ENCODE data around the gene EFCAB8.
"Not testable (repeated sequence)": the region's sequence is repeated elsewhere in the genome, so short reads cannot be mapped to it uniquely, and the experiment has no call there.

The EFCAB8 gene

DNA sequence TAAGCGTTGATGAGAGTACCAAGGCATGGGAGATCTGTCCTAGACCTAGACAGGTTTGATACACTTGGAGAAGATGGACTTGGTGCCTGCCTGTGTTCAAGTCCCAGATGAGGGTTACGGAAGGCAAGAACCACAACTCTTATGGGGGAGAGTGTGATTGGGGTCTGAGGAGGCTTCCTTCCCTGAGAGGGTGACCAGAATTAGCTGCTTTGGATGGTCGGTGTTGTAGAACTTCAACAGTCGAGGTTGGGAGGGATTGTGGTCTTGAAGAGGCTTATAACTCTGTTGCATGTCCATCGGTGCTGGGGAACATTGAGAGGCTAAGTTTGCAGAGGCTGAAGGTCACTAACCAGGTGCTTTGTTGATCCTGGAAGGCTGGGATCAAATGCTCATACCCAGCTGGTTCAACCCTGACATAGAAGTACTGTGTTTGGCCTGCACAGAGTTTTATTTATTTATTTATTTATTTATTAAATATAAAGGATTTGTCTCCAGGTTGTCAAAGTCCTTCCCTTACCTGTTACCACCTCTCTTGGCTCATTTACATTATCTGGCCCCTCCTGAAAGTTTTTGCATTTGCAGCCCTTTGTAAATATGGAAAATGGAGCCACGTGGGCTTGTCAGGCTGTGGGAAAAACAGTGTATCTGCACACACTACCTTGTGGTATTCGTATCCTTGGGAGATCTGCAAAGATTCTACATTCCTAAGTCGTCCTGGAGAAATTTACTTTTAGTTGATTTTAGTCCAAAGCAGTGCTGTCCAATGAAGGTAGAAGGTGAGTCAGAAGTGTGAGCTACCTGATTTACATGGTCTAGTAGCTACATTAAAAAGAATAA lies 15.8 kb upstream of the EFCAB8 start:
- no peak for DNase-seq

DNA sequence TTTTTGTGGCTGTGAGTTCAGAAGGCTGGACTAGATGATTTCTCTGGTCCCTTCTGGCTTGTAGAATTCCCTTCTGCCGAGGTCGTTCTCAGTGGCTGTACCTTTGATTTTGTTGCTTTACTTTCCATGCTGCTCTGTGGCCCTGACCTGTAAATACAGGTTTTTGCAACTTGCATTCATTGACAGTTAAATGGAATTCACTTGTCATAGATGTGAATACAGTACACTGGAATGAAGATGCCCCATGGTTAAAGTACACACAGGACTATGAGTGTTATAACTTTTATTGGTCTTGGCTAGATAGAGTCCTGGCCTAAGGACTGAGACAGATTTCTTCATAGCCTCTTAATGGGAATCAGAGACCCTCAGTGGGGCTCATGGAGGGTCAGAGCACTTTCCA lies 12.9 kb upstream of the EFCAB8 start:
- no peak for DNase-seq

DNA sequence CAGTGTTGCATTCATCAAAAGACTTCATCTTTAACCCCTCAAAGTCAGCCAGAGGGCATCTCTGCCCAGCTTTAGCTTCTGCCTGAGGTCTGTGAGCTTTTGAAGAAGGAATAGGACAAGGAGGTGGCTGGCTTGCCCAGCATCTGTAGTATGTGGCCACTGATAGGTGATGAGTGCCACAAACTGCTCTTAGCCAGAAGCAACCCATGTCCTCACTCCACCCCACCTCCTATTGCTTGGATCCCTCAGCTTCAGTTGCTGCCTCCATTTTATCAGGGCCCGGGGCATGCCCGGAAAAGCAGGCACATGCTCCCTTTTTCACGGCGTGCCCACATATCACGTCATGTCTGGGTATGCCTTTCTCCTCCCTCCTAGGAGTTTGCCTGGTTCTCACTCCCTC lies 11.9 kb upstream of the EFCAB8 start:
- DNase-seq = no peak

DNA sequence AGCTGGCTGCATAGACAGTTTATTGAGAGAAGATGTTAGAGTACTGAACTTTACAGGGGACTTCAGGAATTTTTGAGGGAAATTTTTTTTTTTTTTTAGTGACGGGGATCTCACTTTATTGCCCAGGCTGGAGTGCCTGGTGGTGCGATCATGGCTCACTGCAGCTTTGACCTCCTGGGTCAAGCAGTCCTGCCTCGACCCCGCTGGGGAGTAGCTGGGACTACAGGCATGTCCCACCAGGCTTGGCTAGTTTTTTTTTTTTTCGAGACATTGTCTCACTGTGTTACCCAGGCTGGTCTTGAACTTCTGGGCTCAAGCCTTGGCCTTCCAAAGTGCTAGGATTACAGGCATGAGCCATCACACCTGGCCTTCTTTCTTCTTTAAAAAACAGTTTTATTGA lies 10.8 kb upstream of the EFCAB8 start:
- no peak for DNase-seq

DNA sequence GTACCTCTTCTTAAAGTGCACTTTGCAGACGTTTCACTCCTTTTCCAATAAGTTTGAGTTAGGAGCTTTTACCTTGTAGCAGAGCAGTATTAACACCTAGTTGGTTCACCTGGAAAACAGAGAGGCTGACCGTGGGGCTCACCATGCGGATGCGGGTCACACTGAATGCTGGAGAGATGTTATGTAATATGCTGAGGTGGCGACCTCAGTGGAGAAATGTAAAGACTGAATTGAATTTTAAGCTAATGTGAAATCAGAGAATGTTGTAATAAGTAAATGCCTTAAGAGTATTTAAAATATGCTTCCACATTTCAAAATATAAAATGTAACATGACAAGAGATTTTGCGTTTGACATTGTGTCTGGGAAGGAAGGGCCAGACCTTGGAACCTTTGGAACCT lies 9.9 kb upstream of the EFCAB8 start:
- no peak for DNase-seq

DNA sequence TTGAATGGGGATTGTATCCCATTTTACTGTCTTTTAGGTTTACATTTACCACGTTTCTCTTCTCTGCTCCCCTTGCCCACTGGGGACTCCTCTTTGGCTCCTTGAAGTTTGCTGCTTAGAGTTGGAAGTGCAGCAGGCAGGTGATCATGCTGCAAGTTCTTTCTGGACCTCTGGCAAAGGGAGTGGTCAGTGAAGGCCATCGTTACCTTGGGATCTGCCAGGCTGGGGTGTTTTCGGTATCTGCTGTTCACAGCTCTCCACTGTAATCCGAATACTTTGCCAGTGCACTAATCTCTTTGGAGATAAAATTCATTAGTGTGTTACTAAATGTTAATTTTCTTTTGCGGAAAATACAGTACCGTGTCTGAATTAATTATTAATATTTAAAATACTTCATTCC lies 9.1 kb upstream of the EFCAB8 start:
- DNase-seq = no peak

DNA sequence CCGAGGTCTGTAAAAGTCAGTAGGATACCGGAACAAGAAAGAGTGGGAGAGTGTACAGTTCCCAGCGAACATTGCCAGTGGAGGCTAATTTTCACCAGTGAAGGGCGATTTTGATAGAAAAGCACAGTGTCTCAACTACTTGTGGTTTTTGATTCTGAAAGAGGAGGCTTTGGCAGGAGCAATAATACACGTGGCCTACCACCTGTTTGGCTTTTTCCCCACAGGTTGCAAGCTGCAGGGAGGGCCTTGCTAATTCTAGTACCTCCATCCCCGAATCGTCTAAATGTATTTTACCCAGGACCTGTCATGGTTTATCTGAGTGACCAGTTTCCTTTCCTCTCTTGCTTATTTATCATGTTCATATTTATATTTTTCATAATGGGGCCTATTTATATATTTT lies 3.3 kb upstream of the EFCAB8 start:
- no peak for DNase-seq

DNA sequence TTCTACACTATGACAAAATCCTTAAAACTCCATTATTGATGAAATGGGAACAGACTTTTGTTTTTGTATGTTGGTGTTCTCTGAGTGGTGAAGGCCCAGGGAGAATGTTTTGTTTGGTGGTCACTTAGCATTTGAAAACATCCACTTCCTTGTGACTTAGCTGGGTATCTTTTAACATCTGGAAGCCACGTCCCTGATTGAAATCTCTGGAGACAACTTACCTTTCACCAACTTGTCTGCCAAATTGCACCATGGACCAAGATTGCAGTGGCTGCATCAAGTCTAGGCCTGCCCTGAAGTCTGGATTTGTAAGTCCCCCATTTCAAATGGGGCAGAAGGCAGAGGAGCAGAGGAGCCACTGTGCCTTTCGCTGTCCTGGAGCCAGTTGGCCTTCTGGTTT lies 534 bp upstream of the EFCAB8 start:
- DNase-seq = no peak

DNA sequence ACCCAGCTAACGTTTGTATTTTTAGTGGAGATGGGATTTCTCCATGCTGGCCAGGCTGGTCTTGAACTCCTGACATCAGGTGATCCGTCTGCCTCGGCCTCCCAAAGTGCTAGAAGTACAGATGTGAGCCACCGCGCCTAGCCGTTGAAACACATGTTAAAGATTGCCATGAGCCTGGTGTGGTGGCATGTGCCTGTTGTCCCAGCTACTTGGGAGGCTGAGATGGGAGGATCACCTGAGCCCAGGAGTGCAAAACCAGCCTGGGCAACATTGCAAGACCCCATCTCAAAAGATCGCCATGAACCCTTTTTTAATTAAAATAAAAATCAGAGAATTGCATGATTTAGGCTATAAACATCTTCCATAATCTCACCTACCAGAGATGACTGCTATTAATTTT lies 2.7 kb downstream of the EFCAB8 start:
- DNase-seq = no peak

DNA sequence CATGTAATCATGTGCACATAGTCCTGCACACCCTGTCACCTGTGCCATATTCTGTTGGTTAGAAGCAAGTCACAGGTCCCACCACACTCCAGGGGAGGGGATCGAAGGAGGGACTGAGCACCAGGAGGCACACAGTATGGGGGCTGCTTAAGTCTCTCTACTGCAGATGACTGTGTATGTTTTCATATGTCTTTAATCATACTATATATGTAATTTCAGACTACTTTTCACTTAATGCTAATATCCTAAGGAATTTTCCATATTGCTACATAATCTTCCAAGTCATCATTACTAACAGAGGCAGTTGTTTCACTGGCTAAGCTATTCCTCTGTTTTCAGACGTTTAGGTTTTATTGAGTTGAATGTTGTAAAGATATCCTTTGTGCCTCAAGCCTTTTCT lies 10.8 kb downstream of the EFCAB8 start:
- DNase-seq = no peak

DNA sequence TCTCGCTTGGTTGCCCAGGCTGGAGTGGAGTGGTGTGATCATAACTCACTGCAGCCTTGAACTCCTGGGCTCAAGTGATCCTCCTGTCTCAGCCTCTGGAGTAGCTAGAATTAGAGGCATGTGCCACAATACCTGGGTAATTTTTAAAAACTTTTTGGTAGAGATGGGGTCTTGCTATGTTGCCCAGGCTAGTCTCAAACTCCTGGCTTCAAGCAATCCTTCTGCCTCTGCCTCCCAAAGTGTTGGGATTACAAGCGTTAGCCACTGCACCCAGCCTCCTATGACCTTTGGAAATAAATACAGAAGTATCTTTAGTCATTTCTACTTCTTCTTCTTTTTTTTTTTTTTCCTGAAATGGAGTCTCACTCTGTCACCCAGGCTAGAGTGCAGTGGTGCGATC lies 11.8 kb downstream of the EFCAB8 start:
- not testable (repeated sequence) for DNase-seq

DNA sequence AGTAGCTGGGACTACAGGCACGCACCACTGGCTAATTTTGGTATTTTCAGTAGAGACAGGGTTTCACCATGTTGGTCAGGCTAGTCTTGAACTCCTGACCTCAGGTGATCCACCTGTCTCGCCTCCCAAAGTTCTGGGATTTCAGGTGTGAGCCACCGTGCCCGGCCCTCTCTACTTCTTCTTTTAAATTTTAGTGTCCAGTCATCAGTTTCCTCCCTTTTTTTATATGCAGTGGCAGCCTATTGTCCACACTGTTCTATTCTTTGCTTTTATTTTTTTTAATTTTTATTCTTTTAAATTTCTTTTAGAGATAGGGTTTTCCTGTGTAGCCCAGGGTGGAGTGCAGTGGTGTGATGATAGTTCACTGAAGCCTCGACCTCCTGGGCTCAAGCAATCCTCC lies 12.3 kb downstream of the EFCAB8 start:
- DNase-seq = no peak

DNA sequence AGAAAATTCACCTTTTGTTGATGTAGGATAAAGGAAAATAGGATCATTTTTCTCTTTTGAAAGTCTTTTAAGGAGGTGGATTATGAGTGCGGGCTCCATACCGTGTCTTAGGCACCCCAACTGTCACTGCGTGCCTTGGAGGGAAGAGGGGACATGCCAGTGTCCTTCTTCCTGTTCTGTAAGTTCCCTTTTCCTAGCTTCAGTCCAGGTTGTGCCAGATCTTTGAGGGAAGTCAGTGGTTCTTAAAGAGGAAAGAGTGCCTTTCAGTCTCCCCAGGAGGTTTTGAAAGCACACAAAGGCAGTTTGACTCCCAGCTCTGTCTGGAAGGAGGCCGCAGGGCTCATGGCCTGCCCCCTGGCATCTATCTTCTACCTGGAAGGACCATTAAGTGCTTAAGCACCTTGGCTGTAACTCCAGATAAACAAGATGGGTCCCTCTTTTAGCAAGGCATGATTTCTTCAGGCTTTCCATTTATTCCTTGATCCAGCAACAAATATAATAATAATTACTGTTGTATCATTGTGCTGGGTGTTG lies 13.0 kb downstream of the EFCAB8 start:
- no peak for DNase-seq

DNA sequence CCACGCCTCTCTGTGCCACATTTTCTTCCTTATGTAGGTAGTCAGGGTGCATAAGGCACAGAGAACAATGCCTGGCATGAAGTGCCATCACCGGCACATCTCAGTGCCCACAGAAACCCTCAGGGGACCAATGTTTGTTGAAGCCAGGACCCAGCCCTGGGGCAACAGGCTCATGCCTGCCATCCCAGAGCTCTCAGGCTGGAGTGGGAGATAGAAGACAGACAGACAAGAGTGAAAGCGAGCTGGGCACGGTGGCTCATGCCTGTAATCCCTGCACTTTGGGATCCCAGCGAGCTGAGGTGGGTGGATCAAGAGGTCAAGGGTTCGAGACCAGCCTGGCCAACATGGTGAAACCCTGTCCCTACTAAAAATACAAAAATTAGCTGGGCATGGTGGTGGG lies 13.5 kb downstream of the EFCAB8 start:
- no peak for DNase-seq

DNA sequence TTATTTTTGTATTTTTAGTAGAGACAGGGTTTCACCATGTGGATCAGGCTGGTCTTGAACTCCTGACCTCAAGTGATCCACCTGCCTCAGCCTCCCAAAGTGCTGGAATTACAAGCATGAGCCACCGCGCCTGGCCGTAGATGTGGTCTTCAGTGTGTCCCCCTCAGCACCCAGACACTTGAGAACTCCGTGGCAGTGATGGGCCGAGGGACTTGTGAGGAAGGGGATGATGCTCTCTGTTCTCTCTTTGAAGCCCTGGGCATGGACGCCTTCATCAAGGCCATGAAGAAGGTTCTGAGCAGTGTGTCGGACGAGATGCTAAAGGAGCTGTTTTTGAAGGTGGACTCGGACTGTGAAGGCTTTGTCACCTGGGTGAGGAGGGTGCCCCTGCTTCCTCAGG lies 16.9 kb downstream of the EFCAB8 start:
- no peak for DNase-seq

DNA sequence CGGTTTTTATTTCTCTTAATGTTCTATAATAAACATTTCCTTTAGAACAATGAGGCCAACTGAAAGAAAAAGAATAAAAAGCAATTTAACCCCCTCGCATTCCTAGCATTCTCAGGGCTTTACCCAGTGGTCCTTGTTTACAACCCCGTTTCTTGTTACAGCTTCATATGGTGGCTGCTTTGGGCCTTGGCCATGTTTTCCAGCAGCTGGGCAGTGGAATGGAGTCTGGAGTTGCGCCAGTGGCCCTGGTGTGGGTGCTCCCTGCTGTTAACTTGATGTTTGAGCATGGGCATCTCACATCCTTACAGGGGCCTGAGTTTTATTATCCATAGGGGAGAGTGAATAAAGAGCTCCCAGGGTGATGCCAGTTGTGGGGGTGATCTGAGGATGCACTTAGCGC lies 18.8 kb downstream of the EFCAB8 start:
- no peak for DNase-seq

DNA sequence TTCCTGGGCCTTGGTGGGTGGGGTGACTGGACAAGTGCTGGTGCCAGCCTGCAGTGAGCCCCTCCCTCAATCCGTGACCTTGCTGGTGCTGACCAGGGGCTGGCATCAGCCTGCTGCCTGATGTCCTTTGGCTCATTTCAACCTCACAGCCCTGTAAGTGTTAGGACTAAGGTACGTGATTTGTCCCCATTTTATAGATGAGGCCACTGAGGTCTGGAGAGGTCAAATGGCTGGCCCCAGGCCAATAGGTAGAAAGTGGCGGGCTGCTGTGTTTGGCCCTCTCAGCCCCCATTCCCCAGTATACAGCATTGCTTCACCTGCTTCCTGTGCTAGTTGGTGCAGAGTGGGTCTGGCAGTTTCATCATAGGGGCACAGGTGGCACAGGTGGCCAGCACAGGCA lies 20.1 kb downstream of the EFCAB8 start:
- DNase-seq = no peak

DNA sequence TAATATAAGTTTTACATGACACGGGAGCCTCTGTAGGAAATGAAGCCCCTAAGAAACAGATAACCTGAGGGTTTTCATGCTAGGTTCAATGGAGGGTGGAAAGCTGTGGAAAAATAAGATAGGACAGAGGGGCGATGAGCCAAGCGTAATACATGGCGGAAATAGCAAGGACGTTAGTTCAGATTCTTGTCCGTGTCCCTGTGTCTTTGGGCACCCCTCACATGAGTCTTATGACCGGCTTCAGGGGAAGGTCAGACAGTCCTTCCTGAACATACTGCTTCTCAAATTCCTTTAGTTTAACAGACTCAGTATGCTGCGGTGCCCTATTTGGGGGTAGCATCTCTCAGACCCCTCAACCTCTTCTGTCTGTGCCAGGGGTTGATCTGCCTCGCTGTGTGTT lies 20.8 kb downstream of the EFCAB8 start:
- no peak for DNase-seq

DNA sequence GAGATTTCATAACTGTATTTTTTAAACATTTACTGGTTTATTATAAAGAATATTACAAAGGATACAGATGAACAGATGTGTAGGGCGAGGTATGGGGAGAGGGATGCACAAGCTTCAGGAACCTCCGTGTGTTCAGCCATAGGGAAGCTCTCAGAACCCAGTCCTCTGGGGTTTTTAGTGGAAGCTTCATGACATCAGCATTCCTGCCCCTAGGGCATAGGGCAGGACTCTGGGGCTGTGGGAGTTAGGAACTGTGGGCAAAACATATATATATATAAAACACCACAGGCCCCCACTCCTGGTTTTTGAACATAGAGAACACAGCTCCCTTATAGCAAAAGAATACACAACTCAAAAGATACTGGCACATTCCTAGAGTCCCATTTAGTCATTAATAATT lies 21.9 kb downstream of the EFCAB8 start:
- DNase-seq = no peak

DNA sequence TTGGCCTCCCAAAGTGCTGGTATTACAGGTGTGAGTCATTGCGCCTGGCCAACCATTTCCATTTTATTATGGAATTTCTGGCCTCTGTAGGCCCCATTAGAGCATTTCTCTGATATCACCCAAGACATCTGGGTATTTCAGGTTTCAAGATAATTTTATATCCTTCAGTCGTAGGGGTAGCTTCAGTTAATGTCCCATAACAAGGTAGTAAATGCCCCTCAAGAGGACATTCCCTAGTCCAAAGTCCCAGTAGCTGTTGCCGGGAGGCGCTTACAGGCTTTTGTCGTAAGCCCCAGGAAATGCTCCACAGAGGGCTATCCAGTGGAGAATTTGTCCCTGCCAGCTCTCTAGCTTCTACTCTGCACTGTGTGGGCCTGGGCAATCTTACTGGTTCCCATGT lies 24.4 kb downstream of the EFCAB8 start:
- DNase-seq = no peak

DNA sequence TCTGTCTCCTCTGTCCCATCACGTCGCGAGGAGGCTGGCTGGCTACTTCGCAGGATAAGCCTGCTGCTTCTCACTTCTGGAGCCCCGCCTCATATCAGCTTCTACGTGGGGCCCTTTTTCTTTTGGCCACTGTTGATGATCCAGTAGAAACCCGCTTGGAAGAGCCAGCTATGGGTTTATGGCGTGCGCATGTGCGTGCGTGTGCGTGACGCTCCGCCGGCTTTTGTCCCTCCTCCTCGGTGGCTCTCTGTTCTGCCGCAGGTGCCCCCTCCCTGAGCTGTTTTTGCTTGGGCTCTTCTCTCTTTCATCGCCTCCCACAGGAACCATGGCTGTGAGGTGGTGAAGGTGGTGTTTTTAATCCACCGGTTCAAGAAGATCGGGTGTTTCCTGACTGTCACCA lies 26.5 kb downstream of the EFCAB8 start:
- no peak for DNase-seq

DNA sequence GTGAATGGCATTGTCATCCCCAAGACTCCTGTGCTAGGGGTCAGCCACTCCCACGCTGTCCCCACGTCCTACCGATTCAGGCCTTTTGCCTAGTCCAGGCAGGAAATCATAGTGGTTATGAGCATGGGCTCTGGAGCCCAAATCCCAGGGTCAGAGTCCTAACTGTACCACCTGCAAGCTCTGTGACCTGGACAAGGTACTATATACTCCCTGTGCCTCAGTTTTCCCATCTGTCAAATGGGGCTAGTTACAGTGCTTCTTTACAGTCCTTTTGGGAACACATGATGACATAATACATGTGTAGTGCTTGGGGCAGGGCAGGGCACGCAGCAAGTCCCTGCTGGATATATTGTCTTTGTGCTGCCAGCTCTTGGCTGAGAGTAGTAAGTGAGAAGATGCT lies 27.2 kb downstream of the EFCAB8 start:
- DNase-seq = no peak

DNA sequence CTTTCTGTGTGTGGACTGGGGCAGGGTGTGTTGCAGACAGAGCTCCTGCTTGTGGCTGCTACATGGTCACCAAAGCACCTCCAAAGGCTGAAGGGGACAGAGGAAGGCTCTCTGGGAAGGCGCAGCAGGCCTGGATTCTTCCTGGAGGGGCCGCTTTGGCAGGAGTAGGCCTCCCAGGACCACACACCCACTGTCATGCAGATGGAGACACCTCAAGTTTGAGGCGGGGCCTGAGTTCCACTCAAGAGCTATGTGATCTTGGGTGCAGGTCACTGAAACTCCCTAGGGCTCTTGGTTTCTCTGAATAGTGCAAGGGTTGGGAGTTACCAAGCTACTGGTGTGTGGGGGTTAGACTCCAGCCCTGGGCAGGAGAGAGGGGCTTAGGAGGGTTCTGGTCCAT lies 27.9 kb downstream of the EFCAB8 start:
- DNase-seq = no peak

DNA sequence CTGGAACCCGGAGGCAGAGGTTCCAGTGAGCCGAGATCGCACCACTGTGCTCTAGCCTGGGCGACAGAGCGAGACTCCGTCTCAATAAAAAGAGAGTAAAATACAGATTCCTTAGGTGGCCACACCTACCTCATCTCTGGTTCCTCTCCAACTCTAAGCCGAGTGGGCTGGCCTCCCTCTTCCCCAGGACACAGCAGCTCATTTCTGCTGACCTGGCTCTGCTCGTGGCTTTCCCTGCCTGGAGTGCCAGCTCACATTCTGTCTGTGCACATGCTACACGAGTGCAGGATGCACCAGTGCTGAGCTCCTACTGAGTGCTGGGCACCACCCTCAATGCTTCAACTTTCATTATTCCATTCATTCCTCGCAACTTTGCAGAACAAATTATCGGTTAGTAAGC lies 28.8 kb downstream of the EFCAB8 start:
- DNase-seq = no peak

DNA sequence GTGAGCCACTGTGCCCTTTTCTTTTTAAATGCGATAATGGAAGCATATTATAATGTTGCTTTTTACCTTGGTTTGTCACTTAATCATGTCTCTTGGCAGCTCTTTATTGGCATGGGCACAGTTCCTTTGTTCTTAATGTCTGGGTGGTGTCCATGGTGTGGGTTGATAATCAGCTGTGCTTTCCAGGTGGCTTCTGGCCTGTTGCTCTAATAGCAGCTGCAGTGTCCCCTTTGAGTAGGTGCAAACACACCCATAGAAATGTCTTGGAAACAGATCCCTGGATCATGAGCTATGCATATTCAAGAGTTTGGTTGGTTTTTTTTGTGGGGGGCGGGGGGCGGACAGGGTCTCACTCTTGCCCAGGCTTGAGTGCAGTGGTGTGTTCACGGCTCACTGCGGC lies 29.9 kb downstream of the EFCAB8 start:
- DNase-seq = no peak
